ENCODE data around the gene ERC1.

Gene ERC1

DNA sequence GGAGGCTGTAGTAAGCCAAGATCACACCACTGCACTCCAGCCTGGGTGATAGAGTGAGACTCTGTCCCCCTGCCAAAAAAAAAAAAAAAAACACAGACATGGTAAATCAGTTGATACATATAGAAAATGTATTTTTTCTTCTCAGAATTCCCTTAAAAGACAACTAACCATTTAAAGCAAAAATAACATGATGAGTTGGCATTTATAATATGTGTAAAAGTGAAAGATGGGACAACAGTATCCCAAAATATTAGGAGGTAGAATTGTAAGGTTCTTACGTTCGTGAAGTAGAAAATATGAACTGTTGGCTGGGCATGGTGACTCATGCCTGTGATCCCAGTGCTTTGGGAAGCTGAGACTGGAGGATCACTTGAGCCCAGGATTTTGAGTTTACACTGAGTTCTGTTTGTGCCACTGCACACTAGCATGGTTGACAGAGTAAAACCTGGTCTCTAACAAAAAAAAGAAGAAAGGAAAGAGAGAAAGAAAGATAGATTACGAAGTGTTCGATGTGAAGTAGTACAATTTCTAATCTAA, 306.7 kb downstream of the ERC1 start:
- Histone ChIP-seq H4K91ac (ENCODE audit: low read length) (no peak overlapping the region), H3K4ac (ENCODE audit: low read depth in 1 of 2, low read length in 2 of 2) (no peak overlapping the region), H3K4me1 (ENCODE audit: control insufficient read depth, insufficient read depth, low read depth, low read length) (no peaks in the 10 kb centered on the region), H3K36me3 (ENCODE audit: control insufficient read depth in 1 of 2, insufficient read depth in 2 of 2, low read depth in 1 of 2, low read length in 2 of 2) (peaks cover 0 to 20% of the 10 kb centered on the region in 2 experiments), H2BK5ac (ENCODE audit: low read depth, low read length, poor library complexity, severe bottlenecking) (no peak overlapping the region), H3K79me1 (replicated peaks; ENCODE audit: low read length, poor library complexity, severe bottlenecking) (no peaks in the 10 kb centered on the region), H3K4me3 (ENCODE audit: insufficient read depth in 1 of 2, low read depth in 1 of 2, low read length in 2 of 2) (no peak overlapping the region), H3K27ac (ENCODE audit: low read length, poor library complexity, severe bottlenecking) (no peak overlapping the region), H3K14ac (ENCODE audit: low read length in 2 of 2) (no peak overlapping the region), H3K18ac (ENCODE audit: low read depth in 1 of 2, low read length in 2 of 2) (no peak overlapping the region), H2BK120ac (ENCODE audit: low read depth, low read length) (no peak overlapping the region), H3K4me2 (ENCODE audit: low read length, poor library complexity, severe bottlenecking) (no peak overlapping the region), H2BK12ac (ENCODE audit: low read length in 2 of 2) (no peak overlapping the region), H2AFZ (ENCODE audit: low read depth, low read length) (no peak overlapping the region), H2BK15ac (ENCODE audit: low read depth, poor library complexity, severe bottlenecking) (no peak overlapping the region), H4K8ac (ENCODE audit: low read length) (no peak overlapping the region), H3K27me3 (ENCODE audit: control insufficient read depth in 1 of 2, insufficient read depth in 1 of 2, low read length in 2 of 2) (no peaks in the 10 kb centered on the region), H3K9ac (ENCODE audit: low read length) (no peak overlapping the region), H3K9me3 (ENCODE audit: control insufficient read depth, low read length) (peaks cover 5% of the 10 kb centered on the region), H3K23ac (ENCODE audit: low read length in 2 of 2) (no peak overlapping the region), H2AK5ac (ENCODE audit: low read length, severe bottlenecking) (no peak overlapping the region)
- WGBS, result 77% methylated on average over 2 of the region's 4 CpGs
- peak; percentile 21 for DNase-seq

DNA sequence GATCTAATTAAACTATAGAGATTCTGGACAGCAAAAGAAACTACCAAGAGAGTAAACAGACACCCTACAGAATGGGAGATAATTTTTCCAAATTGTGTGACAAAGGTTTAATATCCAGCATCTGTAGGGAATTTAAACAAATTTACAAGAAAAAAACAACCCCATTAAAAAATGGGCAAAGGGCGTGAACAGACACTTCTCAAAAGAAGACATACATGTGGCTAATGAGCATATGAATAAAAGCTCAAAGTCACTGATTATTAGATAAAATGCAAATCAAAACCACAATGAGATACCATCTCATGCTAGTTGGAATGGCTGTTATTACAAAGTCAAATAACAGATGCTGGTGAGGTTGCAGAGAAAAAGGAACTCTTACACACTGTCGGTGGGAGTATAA, 309.4 kb downstream of the ERC1 start:
- no peak overlapping the region for H3K4ac ChIP-seq (ENCODE audit: low read depth in 1 of 2, low read length in 2 of 2)
- H3K18ac ChIP-seq (ENCODE audit: low read depth in 1 of 2, low read length in 2 of 2), result no peak overlapping the region
- no peak overlapping the region for H2BK120ac ChIP-seq (ENCODE audit: low read depth, low read length)
- no peak overlapping the region for H2AFZ ChIP-seq (ENCODE audit: low read depth, low read length)
- H3K23ac ChIP-seq (ENCODE audit: low read length in 2 of 2), result no peak overlapping the region
- H3K27me3 ChIP-seq (ENCODE audit: control insufficient read depth in 1 of 2, insufficient read depth in 1 of 2, low read length in 2 of 2), result no peaks in the 10 kb centered on the region
- no peak overlapping the region for H3K4me3 ChIP-seq (ENCODE audit: insufficient read depth in 1 of 2, low read depth in 1 of 2, low read length in 2 of 2)
- no peak overlapping the region for H2BK5ac ChIP-seq (ENCODE audit: low read depth, low read length, poor library complexity, severe bottlenecking)
- no peak overlapping the region for H3K9ac ChIP-seq (ENCODE audit: low read length)
- H3K36me3 ChIP-seq (ENCODE audit: control insufficient read depth in 1 of 2, insufficient read depth in 2 of 2, low read depth in 1 of 2, low read length in 2 of 2), result peaks cover 0 to 11% of the 10 kb centered on the region in 2 experiments
- DNase-seq, result no peak
- no peak overlapping the region for H2BK12ac ChIP-seq (ENCODE audit: low read length in 2 of 2)
- no peaks in the 10 kb centered on the region for H3K4me1 ChIP-seq (ENCODE audit: control insufficient read depth, insufficient read depth, low read depth, low read length)
- WGBS, result 100% methylated on average over 1 of the region's 2 CpGs
- no peak overlapping the region for H2BK15ac ChIP-seq (ENCODE audit: low read depth, poor library complexity, severe bottlenecking)
- no peaks in the 10 kb centered on the region for H3K79me1 ChIP-seq (replicated peaks; ENCODE audit: low read length, poor library complexity, severe bottlenecking)
- no peak overlapping the region for H3K4me2 ChIP-seq (ENCODE audit: low read length, poor library complexity, severe bottlenecking)
- no peak overlapping the region for H4K8ac ChIP-seq (ENCODE audit: low read length)
- H3K27ac ChIP-seq (ENCODE audit: low read length, poor library complexity, severe bottlenecking), result no peak overlapping the region
- H3K14ac ChIP-seq (ENCODE audit: low read length in 2 of 2), result no peak overlapping the region
- H2AK5ac ChIP-seq (ENCODE audit: low read length, severe bottlenecking), result no peak overlapping the region
- peaks cover 5% of the 10 kb centered on the region for H3K9me3 ChIP-seq (ENCODE audit: control insufficient read depth, low read length)
- no peak overlapping the region for H4K91ac ChIP-seq (ENCODE audit: low read length)

DNA sequence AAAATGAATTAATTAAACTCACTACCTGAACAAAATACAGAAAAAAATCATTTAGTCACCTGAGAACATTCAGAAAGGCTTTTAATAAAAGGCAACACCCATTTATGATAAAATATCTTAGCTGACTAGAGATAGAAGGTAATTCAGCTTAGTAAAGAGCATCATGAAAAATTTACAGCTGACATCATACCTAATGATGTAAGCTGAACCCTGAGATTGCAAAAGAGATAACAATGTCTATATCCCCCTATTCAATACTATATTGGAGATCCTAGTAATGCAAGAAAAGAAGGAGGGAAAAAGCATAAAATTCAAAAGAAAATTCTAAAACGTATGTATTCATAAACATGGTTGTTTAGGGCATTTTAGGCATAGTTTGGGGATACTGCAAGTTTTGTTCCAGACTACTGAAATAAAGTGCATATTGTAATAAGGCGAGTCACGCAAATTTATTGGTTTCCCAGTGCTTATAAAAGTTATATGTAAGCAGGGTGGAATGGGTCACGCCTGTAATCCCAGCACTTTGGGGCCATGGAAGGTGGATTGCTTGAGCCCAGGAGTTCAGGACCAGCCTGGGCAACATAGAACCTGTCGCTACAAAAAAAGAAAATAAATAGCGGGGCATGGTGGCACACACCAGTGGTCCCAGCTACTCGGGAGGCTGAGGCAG, 311.3 kb downstream of the ERC1 start:
- Histone ChIP-seq H3K4me2 (ENCODE audit: low read length, poor library complexity, severe bottlenecking) (no peak overlapping the region), H2AK5ac (ENCODE audit: low read length, severe bottlenecking) (no peak overlapping the region), H2BK12ac (ENCODE audit: low read length in 2 of 2) (no peak overlapping the region), H3K27ac (ENCODE audit: low read length, poor library complexity, severe bottlenecking) (no peak overlapping the region), H3K9me3 (ENCODE audit: control insufficient read depth, low read length) (peaks cover 5% of the 10 kb centered on the region), H2BK120ac (ENCODE audit: low read depth, low read length) (no peak overlapping the region), H3K23ac (ENCODE audit: low read length in 2 of 2) (no peak overlapping the region), H3K4me1 (ENCODE audit: control insufficient read depth, insufficient read depth, low read depth, low read length) (no peaks in the 10 kb centered on the region), H3K18ac (ENCODE audit: low read depth in 1 of 2, low read length in 2 of 2) (no peak overlapping the region), H2BK5ac (ENCODE audit: low read depth, low read length, poor library complexity, severe bottlenecking) (no peak overlapping the region), H4K91ac (ENCODE audit: low read length) (no peak overlapping the region), H3K14ac (ENCODE audit: low read length in 2 of 2) (no peak overlapping the region), H3K27me3 (ENCODE audit: control insufficient read depth in 1 of 2, insufficient read depth in 1 of 2, low read length in 2 of 2) (no peaks in the 10 kb centered on the region), H3K4ac (ENCODE audit: low read depth in 1 of 2, low read length in 2 of 2) (no peak overlapping the region), H3K9ac (ENCODE audit: low read length) (no peak overlapping the region), H3K4me3 (ENCODE audit: insufficient read depth in 1 of 2, low read depth in 1 of 2, low read length in 2 of 2) (no peak overlapping the region), H3K79me1 (replicated peaks; ENCODE audit: low read length, poor library complexity, severe bottlenecking) (peaks cover 4% of the 10 kb centered on the region), H2AFZ (ENCODE audit: low read depth, low read length) (no peak overlapping the region), H4K8ac (ENCODE audit: low read length) (no peak overlapping the region), H2BK15ac (ENCODE audit: low read depth, poor library complexity, severe bottlenecking) (no peak overlapping the region), H3K36me3 (ENCODE audit: control insufficient read depth in 1 of 2, insufficient read depth in 2 of 2, low read depth in 1 of 2, low read length in 2 of 2) (peaks cover 0 to 9% of the 10 kb centered on the region in 2 experiments)
- no peak for DNase-seq
- WGBS, result 98% methylated on average over 7 of the region's 7 CpGs

DNA sequence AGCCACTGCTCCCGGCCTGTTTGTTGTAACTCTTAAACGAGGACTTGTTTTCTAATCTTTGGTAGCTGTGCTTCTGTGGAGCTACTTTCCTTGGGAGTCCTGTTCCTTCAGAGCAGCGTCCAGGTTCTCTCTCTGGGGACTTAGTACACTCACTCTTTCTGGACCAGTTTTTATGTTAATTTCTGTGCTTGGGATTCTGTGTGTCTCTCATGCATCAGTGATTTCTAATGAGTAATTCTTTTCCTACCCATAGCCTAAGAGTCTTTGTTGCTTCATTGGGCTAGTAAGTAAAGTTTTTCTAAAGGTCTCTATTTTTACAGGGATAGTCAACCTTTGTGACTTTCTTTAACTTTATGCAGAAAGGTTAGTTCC, 314.0 kb downstream of the ERC1 start:
- H3K36me3 ChIP-seq (ENCODE audit: control insufficient read depth in 1 of 2, insufficient read depth in 2 of 2, low read depth in 1 of 2, low read length in 2 of 2), result peaks cover 0 to 7% of the 10 kb centered on the region in 2 experiments
- H3K27me3 ChIP-seq (ENCODE audit: control insufficient read depth in 1 of 2, insufficient read depth in 1 of 2, low read length in 2 of 2), result no peaks in the 10 kb centered on the region
- H4K8ac ChIP-seq (ENCODE audit: low read length), result no peak overlapping the region
- H3K27ac ChIP-seq (ENCODE audit: low read length, poor library complexity, severe bottlenecking), result no peak overlapping the region
- peaks cover 1% of the 10 kb centered on the region for H3K9me3 ChIP-seq (ENCODE audit: control insufficient read depth, low read length)
- no peak overlapping the region for H3K18ac ChIP-seq (ENCODE audit: low read depth in 1 of 2, low read length in 2 of 2)
- H2AK5ac ChIP-seq (ENCODE audit: low read length, severe bottlenecking), result no peak overlapping the region
- no peak overlapping the region for H4K91ac ChIP-seq (ENCODE audit: low read length)
- 100% methylated on average over 3 of the region's 3 CpGs for WGBS
- no peak overlapping the region for H2BK12ac ChIP-seq (ENCODE audit: low read length in 2 of 2)
- no peak overlapping the region for H2BK5ac ChIP-seq (ENCODE audit: low read depth, low read length, poor library complexity, severe bottlenecking)
- no peak overlapping the region for H2BK15ac ChIP-seq (ENCODE audit: low read depth, poor library complexity, severe bottlenecking)
- H3K23ac ChIP-seq (ENCODE audit: low read length in 2 of 2), result no peak overlapping the region
- peak overlapping the region; percentile 84 for H3K9ac ChIP-seq (ENCODE audit: low read length)
- DNase-seq, result no peak
- H3K4me2 ChIP-seq (ENCODE audit: low read length, poor library complexity, severe bottlenecking), result no peak overlapping the region
- H2BK120ac ChIP-seq (ENCODE audit: low read depth, low read length), result no peak overlapping the region
- H3K4ac ChIP-seq (ENCODE audit: low read depth in 1 of 2, low read length in 2 of 2), result no peak overlapping the region
- H3K4me1 ChIP-seq (ENCODE audit: control insufficient read depth, insufficient read depth, low read depth, low read length), result no peaks in the 10 kb centered on the region
- H3K4me3 ChIP-seq (ENCODE audit: insufficient read depth in 1 of 2, low read depth in 1 of 2, low read length in 2 of 2), result peak overlapping the region in 1 of 2 experiments; percentile 41
- H3K14ac ChIP-seq (ENCODE audit: low read length in 2 of 2), result no peak overlapping the region
- H3K79me1 ChIP-seq (replicated peaks; ENCODE audit: low read length, poor library complexity, severe bottlenecking), result peaks cover 7% of the 10 kb centered on the region
- H2AFZ ChIP-seq (ENCODE audit: low read depth, low read length), result no peak overlapping the region

Measured in mesenchymal stem cell (in vitro differentiated cells and primary cell).